GM18511 (cell line): ENCODE results near the gene SEZ6.
A peak's percentile ranks its signal among the peaks of the same experiment; 100 is the strongest.

ENCODE experiments used
- ATAC-seq: cut with Tn5 transposase; IDR thresholded peaks from one replicate; pipeline ENCODE4 v1.9.1; 2021; ENCODE audit warnings: mild to moderate bottlenecking, moderate library complexity; ENCODE audit not compliant: unreplicated experiment

The SEZ6 gene

GRCh38 chr17:28958820-28959455 lies 46.9 kb downstream of the SEZ6 start:
- no peak for ATAC-seq

- no peak for ATAC-seq
Observed at GRCh38 chr17:28957992-28958355, 47.9 kb downstream of the SEZ6 start.

GRCh38 chr17:28957277-28957991 lies 48.4 kb downstream of the SEZ6 start:
- ATAC-seq = no peak

- no peak for ATAC-seq
Observed at GRCh38 chr17:28956861-28957260, 49.0 kb downstream of the SEZ6 start.

DNA sequence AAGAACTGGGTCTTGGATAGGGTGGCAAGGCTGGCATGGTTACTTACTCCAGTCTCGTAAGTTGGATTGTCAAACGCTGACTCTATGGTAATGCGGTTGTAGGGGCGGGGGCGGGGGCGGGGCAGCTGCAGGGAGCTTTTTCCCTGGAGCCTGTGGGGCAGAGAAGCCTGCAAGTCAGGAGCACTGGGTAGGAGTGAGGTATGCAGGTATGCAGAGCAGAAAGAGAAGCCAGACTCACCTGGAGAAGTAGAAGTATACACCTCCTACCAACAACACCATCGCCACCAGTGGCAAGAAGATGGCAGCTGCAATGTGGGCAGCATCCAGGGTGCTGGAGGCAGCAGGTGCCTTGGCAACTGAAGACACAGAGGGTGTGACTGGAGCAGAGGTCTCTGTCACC lies 49.7 kb downstream of the SEZ6 start:
- no peak for ATAC-seq

DNA sequence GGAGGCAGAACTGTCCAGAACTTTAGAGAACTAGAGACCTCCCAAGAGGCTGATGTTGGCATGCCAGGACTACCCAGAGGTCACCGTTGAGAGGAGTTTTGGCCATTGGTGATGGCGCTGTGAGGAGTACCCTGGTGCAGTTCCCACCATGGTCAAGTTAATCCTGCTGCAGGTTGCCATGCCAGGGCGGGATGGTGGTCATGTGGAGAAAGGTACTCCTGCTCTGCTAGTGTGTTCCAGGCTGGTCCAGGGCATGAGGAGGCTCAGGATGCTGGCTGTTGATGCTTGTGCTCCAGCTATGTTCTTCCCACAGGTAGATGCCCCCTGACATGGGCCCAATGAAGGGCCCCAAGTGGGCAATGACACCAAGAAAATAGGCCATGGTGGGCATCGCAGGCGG lies 50.4 kb downstream of the SEZ6 start:
- no peak for ATAC-seq

- ATAC-seq = no peak
Observed at GRCh38 chr17:28954886-28955285, 50.9 kb downstream of the SEZ6 start.

DNA sequence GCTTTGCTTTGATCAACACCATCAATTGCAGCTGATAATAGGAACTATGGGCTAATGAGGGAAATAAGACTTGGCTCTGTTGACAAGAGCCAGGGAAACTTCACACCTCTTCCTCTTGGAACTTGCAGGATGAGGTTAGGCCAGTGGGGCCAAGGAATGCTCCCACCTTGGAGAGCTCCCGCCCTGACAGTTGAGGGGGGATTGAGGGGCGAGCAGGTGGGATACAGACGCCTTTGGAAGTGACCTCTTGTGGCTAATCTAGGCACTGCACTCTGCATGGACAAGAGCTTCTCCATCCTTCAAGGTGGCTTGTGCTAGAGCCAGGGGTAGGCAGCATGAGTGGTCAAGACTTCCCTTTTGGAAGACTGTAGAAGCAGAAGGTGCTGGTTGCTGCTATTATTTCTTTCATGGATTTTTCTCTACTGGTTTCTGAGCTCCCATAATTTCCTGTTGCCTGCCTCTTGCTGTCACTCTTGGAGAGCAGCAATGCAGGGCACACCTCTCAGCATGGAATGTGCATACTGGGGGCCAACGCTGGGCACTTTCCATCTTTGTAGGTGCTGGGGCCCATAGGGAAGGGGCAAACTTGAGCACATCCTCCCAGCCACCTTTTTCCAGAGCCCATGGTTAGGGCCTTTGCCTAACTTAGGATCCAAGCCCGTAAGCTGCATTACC lies 52.3 kb downstream of the SEZ6 start:
- no peak for ATAC-seq

DNA sequence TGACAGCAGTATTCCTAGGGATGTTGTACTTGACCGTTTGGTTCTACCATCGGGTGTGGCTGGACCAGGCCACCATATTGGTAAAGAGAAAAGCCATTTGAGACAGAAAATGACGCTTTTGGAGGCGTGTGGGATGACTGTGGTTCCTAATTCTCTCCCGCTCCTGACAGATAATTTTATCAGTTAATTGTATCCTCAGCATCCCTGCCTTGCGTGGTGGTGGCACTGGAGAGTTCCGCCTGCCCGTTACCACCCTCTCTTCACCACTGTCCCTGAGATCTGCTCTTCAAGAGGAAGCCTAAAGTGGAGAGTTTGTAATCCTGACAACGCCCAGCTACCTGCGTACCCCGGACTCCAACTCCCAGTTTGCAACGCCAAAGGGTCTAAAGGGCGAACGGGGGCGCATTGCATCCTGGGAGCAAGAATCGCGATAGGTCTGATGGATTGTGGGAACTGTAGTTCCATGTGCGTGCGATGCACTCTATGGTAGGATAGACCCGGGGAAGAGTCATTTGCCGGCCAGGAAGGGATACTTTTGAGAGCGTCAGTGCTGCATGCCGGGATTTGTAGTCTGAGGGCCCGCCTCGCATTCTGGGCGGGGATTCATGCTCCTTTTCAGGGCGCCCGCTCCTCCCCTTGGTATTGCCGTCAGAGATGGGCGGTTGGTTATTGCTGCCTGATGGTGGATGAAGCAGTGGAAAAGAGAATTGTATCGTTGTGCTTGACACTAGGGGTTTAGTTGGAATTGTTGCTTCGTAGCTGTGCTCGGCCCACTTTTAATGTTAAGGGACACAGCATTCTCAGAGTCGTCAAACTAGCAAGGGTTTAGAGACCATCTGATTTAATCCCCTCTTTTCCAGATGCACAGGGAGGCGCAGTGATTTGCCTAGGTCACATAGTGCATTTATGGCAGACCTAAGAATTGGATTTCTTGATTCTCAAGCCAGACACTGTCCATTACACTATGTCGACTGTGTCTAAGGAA lies 53.5 kb downstream of the SEZ6 start:
- ATAC-seq = peak; percentile 64

DNA sequence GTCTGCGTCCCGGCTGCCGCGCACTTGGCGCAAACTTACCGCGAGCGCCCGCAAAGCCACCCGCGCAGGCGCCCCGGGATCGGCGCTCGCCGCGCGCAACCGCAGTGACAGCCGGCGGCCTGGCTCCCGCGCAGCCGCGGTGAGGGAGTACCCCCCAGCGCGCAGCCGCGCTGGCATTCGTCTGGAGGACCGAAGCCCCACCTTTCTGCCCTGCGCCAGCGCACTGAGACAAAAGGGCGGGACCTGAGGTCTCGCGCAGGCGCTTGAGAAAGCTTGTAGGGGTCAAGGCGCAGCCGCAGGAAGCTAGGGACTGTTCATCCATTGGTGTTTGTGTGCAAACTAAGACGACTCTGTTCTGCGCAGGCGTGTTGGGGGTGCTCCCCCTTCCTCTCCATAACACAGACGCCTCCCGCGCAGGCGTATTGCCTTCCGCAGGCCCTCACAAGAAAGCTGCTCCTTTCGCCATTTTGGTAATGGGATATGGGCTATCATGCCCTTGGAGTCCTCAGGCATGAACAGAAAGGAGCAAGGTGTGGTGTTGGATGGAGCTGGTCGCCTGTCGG lies 54.3 kb downstream of the SEZ6 start, which contains the start of gene PHF12:
Gene PHF12, minus strand, starts transcription at position 91 of the 563 bp plus-strand sequence. CDS start 558 bp downstream, outside the sequence.
- ATAC-seq = peak; percentile 59

- no peak for ATAC-seq
Observed at GRCh38 chr17:28950752-28951427, 54.9 kb downstream of the SEZ6 start.

DNA sequence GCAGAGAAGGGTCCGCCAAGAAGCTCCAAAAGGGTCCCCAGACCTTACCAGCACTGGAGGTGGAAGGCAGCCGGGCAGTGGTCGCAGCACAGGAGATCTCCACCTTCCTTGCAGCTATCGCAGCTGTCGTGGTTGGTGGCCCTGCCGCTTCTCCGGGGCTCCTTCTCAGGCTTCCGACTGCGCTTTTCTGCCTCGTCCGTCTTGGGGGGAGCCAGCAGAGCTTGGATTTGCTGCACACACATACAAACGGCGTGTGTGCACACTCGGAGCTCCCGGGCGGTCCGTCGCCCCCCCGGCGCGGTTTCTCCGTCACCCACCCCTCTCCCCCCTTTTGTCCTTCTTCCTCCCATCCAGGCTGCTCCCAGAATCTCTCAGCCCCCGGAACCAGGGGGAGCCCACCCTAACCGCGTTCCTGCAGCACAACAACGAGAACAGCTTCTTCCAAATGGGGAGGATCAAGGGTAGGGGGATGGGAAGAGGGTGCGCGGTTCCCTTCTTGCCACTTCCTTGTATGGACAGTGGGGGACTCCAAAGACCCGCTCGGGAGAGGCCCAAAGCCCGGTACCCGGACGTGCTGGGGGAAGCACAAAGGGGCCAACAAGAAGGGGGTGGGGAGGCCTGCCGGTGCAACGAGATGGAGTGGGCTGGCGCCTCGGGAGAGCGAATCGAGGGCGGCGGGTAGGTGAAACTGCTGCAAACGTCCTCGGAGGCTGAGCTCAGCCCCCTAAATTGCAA lies 55.6 kb downstream of the SEZ6 start:
- ATAC-seq = no peak

GRCh38 chr17:28949185-28950016 lies 56.4 kb downstream of the SEZ6 start:
- no peak for ATAC-seq

DNA sequence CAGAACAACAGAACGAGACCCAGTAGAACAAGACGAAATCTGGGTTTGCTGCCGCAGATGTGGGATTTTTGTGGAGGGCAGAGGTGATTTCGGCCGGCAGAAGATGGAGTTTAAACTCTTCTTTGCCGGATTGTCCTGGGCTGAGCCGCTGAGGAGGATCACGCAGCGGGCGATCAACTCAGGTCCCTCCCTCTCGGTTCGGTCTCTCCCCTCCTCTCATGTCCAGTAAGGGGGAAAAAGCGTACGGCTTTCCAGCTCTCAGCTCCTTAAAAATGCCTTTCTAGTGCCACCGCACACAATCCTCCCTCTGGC lies 57.0 kb downstream of the SEZ6 start:
- ATAC-seq = no peak

DNA sequence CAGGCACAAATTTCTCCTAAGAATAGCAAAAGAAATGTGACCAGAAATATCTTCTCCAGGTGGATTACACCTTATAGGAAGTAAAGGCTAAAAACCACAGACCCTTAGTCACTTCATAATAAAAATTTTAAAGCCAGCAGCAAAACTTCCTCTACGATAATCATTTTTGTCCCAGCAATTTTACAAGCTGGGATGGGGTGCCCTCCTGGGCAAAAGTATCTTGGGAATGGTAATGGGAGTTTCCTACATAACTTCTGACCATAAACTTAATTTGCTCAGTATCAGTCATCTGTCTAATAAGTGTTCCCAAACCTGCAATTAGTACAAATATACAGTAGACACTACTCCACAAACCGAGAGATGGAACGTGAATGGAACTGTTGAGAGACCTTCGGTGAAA lies 57.5 kb downstream of the SEZ6 start:
- ATAC-seq = no peak

DNA sequence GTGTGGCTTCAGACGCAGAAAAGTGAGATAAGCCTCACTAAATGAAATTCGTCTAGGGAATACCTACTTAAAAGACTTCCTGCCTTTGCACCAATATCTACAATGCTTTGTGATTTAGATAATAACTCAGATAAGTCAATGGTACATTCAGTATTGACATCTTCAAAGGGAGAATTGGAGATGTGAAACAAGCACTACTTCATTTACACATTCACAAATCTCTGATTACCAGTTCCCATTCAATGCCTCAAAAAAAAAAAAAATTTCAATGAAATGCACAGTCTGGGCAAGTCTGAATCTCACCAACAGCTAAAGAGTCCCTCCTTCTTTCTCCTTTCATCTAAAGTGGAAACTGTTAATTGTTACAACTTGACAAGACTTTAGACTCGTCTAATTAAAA lies 58.2 kb downstream of the SEZ6 start:
- no peak for ATAC-seq

DNA sequence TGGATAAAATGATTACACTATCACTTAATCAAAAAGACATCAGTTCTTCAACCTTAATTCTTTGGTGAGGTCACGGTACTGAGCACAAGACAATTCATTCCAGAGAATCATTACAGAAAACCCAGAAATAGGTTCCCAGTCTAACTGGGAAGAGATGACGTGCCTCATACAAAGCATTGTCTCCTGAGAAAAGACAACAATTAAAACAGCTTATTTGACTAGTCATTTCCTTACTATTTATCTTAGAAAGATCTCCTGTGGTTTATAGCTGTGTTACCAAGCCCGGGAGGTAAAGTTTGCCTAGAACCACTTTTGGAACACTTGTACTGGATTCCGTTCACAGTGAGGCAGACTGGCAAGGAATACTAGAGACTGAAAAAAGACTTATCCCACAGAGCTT lies 59.6 kb downstream of the SEZ6 start:
- ATAC-seq = no peak

DNA sequence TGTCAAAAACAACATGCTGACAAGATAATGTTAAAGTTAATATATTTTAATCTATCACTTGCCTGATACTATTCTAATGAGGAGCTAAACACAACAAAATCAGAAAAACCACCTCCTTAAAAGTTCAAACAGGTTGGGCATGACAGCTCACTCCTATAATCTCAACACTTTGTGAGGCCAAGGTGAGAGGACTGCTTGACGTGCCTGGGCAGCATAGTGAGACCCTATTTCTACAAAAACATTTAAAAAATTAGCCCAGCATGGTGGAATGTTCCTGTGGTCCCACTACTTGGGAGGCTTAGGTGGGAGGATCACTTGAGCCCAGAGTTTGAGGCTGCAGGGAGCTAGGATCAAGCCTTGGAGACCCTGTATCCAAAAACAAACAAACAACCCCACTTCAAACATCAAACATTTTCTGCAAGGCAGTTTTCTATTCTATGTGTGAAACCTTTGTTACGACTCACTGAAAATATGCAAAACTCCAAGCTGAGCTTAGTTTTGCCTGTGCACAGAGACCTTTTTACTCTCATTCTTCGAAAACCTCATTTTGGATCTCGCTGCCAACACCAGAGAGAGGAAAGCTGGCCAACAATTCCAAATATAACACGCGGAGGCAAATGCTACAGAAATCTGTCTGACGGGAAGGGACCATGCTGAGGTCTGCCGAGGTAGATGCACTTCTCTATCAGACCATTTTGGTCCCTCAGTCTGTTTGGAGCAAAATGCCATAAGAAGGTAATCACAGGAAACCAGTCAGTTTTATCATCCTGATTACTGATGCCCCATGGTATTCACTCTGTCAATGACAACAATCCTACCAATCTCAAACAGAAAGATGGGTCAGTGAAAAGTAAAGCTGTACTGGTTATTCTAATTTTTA lies 60.7 kb downstream of the SEZ6 start:
- no peak for ATAC-seq
